Frontal cortex (tissue), 4 donors: ENCODE measurements around the gene FSD1L. TPM values are rescaled to one million over a fixed set of nuclear protein-coding genes. Genes with fewer than 3 reads are reported as not detected.

ENCODE experiments used
- DNase-seq, 2 donors: peaks; one replicate each; pipeline ENCODE4 v3.0.0; 2012; ENCODE audit warnings: low spot score in 2 of 2
- FAIRE-seq: peaks from 2 replicates; lab custom pipeline; 2012; peaks lifted over from hg19 to GRCh38; lab: Jason Lieb, UNC
- total RNA-seq: library from RNA; depleted of rRNA; stranded (reverse); fragments of >200 nt; gene quantifications from one replicate; pipeline ENCODE4 v1.2.3, GENCODE V29; 2014
- donor health status: control.
- donor health status: control.
- donor health status: control.

Gene FSD1L
- 138 TPM for total RNA-seq

GRCh38 chr9:105447814-105448812 is at the start of gene FSD1L:
TSS of gene FSD1L (plus strand) at chr9:105448034. CDS start at chr9:105448221, 187 bp downstream.
- FAIRE-seq, result no peak
- peak; percentile 83 to 84 for DNase-seq

GRCh38 chr9:105399117-105399516 is 48.7 kb upstream of the FSD1L start:
- no peak for DNase-seq
- no peak for FAIRE-seq

GRCh38 chr9:105401651-105402050 is 46.2 kb upstream of the FSD1L start:
- no peak for DNase-seq
- no peak for FAIRE-seq

GRCh38 chr9:105403552-105404248 is 44.1 kb upstream of the FSD1L start:
- DNase-seq, result no peak
- no peak for FAIRE-seq

- no peak for FAIRE-seq
- DNase-seq, result no peak
Measured at GRCh38 chr9:105405514-105406131, 42.2 kb upstream of the FSD1L start.

GRCh38 chr9:105406369-105406768 is 41.5 kb upstream of the FSD1L start:
- FAIRE-seq, result no peak
- no peak for DNase-seq

GRCh38 chr9:105413525-105413924 is 34.3 kb upstream of the FSD1L start:
- DNase-seq (no peak), FAIRE-seq (no peak)

GRCh38 chr9:105414947-105415661 is 32.7 kb upstream of the FSD1L start:
- peak in 1 of 2 donors; percentile 52 for DNase-seq
- FAIRE-seq, result no peak

GRCh38 chr9:105415662-105415980 is 32.2 kb upstream of the FSD1L start:
- DNase-seq, result no peak
- FAIRE-seq, result no peak

GRCh38 chr9:105416840-105417239 is 31.0 kb upstream of the FSD1L start:
- no peak for FAIRE-seq
- no peak for DNase-seq

- FAIRE-seq (no peak), DNase-seq (no peak)
Measured at GRCh38 chr9:105418588-105419500, 29.0 kb upstream of the FSD1L start.

- DNase-seq (no peak), FAIRE-seq (no peak)
Measured at GRCh38 chr9:105419816-105420597, 27.8 kb upstream of the FSD1L start.

GRCh38 chr9:105421154-105421553 is 26.7 kb upstream of the FSD1L start:
- FAIRE-seq (no peak), DNase-seq (no peak)

GRCh38 chr9:105421864-105422263 is 26.0 kb upstream of the FSD1L start:
- no peak for DNase-seq
- no peak for FAIRE-seq

- DNase-seq (no peak), FAIRE-seq (peak; percentile 6)
Measured at GRCh38 chr9:105425816-105426433, 21.9 kb upstream of the FSD1L start.

GRCh38 chr9:105426657-105427056 is 21.2 kb upstream of the FSD1L start:
- DNase-seq, result no peak
- FAIRE-seq, result no peak

- no peak for DNase-seq
- no peak for FAIRE-seq
Measured at GRCh38 chr9:105431424-105432246, 16.2 kb upstream of the FSD1L start.
